ENCODE measurements around the gene MTNR1A. TPM values are rescaled to one million over a fixed set of nuclear protein-coding genes. Genes with fewer than 3 reads are reported as not detected.

MTNR1A gene
- total and polyA plus RNA-seq, 2 donors (not counting 1 experiment from before 2014, with no cell fraction given): not detected

GRCh38 chr4:186557061-186557460 lies 1.7 kb upstream of the MTNR1A start:
- Histone ChIP-seq H3K27ac (ENCODE audit: low read length in 2 of 2) (no peak overlapping the region), H3K36me3 (replicated peaks in 1 of 2; ENCODE audit: control extremely low read depth in 1 of 2, control insufficient read depth in 1 of 2, extremely low read depth in 1 of 2, insufficient read depth in 2 of 2, low read length in 1 of 2) (no peaks in the 10 kb centered on the region), H2AFZ (ENCODE audit: insufficient read depth, low read depth, low read length, poor library complexity, severe bottlenecking) (no peak overlapping the region), H3K27me3 (replicated peaks in 1 of 4; ENCODE audit: control extremely low read depth in 1 of 4, control insufficient read depth in 3 of 4, insufficient read depth in 4 of 4, low read length in 3 of 4) (peaks cover 0 to 8% (median 2%) of the 10 kb centered on the region in 4 experiments), H3K79me2 (ENCODE audit: control insufficient read depth, insufficient read depth, low read length) (no peaks in the 10 kb centered on the region), H3K4me2 (replicated peaks; ENCODE audit: low read depth, low read length, poor library complexity, severe bottlenecking) (no peak overlapping the region), H3K4me3 (ENCODE audit: control extremely low read depth in 1 of 5, extremely low read depth in 1 of 5, insufficient read depth in 1 of 5, low read depth in 2 of 5, low read length in 4 of 5) (no peak overlapping the region), H3K9me3 (ENCODE audit: control extremely low read depth in 1 of 3, control insufficient read depth in 2 of 3, insufficient read depth in 1 of 3, low read length in 2 of 3) (peaks cover 0 to 11% (median 1%) of the 10 kb centered on the region in 3 donors), H3K9ac (ENCODE audit: low read length) (no peak overlapping the region), H4K20me1 (ENCODE audit: control insufficient read depth, insufficient read depth, low read length, poor library complexity, severe bottlenecking) (no peaks in the 10 kb centered on the region), H3K4me1 (ENCODE audit: control insufficient read depth in 2 of 2, insufficient read depth in 2 of 2, low read length in 2 of 2) (no peaks in the 10 kb centered on the region)
- ChIA-PET CTCF (no interaction called here), POLR2A (no interaction called here)
- DNase-seq (no peak), ATAC-seq (ENCODE audit: low read depth) (no peak)
- intact Hi-C loops (cut with micrococcal nuclease): no loop called here
- TF ChIP-seq EZH2 (IDR thresholded peaks at IDR 0.05; ENCODE audit: borderline replicate concordance, insufficient read depth, low read depth, low read length, poor library complexity, severe bottlenecking): no peak
- no peak for TF ChIP-seq CTCF (IDR thresholded peaks at IDR 0.05)
- WGBS (ENCODE audit: insufficient coverage): 72% methylated on average over 4 of the region's 7 CpGs
- peaks cover 14% of the 10 kb centered on the region for H3K27me3 Mint-ChIP-seq
- H3K4me3 Mint-ChIP-seq: no peak overlapping the region
- H3K27ac Mint-ChIP-seq: no peak overlapping the region
- no peaks in the 10 kb centered on the region for H3K9me3 Mint-ChIP-seq (ENCODE audit: insufficient read depth)
- no peaks in the 10 kb centered on the region for H3K4me1 Mint-ChIP-seq

GRCh38 chr4:186554539-186554913 lies 841 bp downstream of the MTNR1A start:
- intact Hi-C loops (cut with micrococcal nuclease): no loop called here
- POLR2A ChIA-PET: no interaction called here
- Histone ChIP-seq H2AFZ (ENCODE audit: insufficient read depth, low read depth, low read length, poor library complexity, severe bottlenecking) (no peak overlapping the region), H3K79me2 (ENCODE audit: control insufficient read depth, insufficient read depth, low read length) (no peaks in the 10 kb centered on the region), H3K27ac (ENCODE audit: low read length in 2 of 2) (no peak overlapping the region), H3K4me2 (replicated peaks; ENCODE audit: low read depth, low read length, poor library complexity, severe bottlenecking) (no peak overlapping the region), H3K9ac (ENCODE audit: low read length) (no peak overlapping the region), H3K36me3 (replicated peaks in 1 of 2; ENCODE audit: control extremely low read depth in 1 of 2, control insufficient read depth in 1 of 2, extremely low read depth in 1 of 2, insufficient read depth in 2 of 2, low read length in 1 of 2) (no peaks in the 10 kb centered on the region), H3K9me3 (ENCODE audit: control extremely low read depth in 1 of 3, control insufficient read depth in 2 of 3, insufficient read depth in 1 of 3, low read length in 2 of 3) (peaks cover 0 to 11% (median 1%) of the 10 kb centered on the region in 3 donors), H4K20me1 (ENCODE audit: control insufficient read depth, insufficient read depth, low read length, poor library complexity, severe bottlenecking) (no peaks in the 10 kb centered on the region), H3K4me1 (ENCODE audit: control insufficient read depth in 2 of 2, insufficient read depth in 2 of 2, low read length in 2 of 2) (no peaks in the 10 kb centered on the region), H3K4me3 (ENCODE audit: control extremely low read depth in 1 of 5, extremely low read depth in 1 of 5, insufficient read depth in 1 of 5, low read depth in 2 of 5, low read length in 4 of 5) (no peak overlapping the region), H3K27me3 (replicated peaks in 1 of 4; ENCODE audit: control extremely low read depth in 1 of 4, control insufficient read depth in 3 of 4, insufficient read depth in 4 of 4, low read length in 3 of 4) (peaks cover 0 to 8% (median 2%) of the 10 kb centered on the region in 4 experiments)
- no peak overlapping the region for H3K4me3 Mint-ChIP-seq
- DNase-seq (no peak), ATAC-seq (ENCODE audit: low read depth) (no peak)
- H3K27me3 Mint-ChIP-seq: peaks cover 17% of the 10 kb centered on the region
- H3K27ac Mint-ChIP-seq: no peak overlapping the region
- H3K4me1 Mint-ChIP-seq: no peaks in the 10 kb centered on the region
- 4% methylated on average over 7 of the region's 12 CpGs for WGBS (ENCODE audit: insufficient coverage)
- no peaks in the 10 kb centered on the region for H3K9me3 Mint-ChIP-seq (ENCODE audit: insufficient read depth)
- CTCF ChIA-PET: no interaction called here
- TF ChIP-seq EZH2 (IDR thresholded peaks at IDR 0.05; ENCODE audit: borderline replicate concordance, insufficient read depth, low read depth, low read length, poor library complexity, severe bottlenecking) (no peak), CTCF (IDR thresholded peaks at IDR 0.05) (no peak)
